GM12878 (cell line): ENCODE results near the gene ADAMTS17. TPM values are rescaled to one million over a fixed set of nuclear protein-coding genes. Genes with fewer than 3 reads are reported as not detected.

Experiments
- ATAC-seq: fragments of 200-7000 bp; cut with Tn5 transposase; 3 replicates; pipeline ENCODE4 v1.9.1; 2020; ENCODE audit warnings: mild to moderate bottlenecking, moderate library complexity
- BruUV-seq: library from RNA; stranded (reverse); fragments of 400-500 nt; replicated peaks from 2 replicates; lab custom pipeline; 2021; lab: Mats Ljungman, UMichigan
- CTCF ChIA-PET: fragments of 300-600 bp; sonication (Branson Sonifier 250); formaldehyde crosslinking; extraction: SDS; loops from one replicate; lab custom pipeline; 2021; ENCODE audit warnings: inconsistent platforms; lab: Yijun Ruan, JAX
- POLR2A ChIA-PET: fragments of 350-600 bp; formaldehyde crosslinking; extraction: SDS; loops from one replicate; lab custom pipeline; 2021; ENCODE audit warnings: inconsistent platforms; lab: Charles Lee
- RAD21 ChIA-PET: fragments of 300-600 bp; sonication (Branson Sonifier 250); formaldehyde crosslinking; loops from one replicate; lab custom pipeline; 2023; ENCODE audit warnings: antibody characterized with exemption; ENCODE audit not compliant: unreplicated experiment; lab: Charles Lee
- SMC1A ChIA-PET: fragments of 300-600 bp; sonication (Branson Sonifier 250); formaldehyde crosslinking; loops from one replicate; lab custom pipeline; 2023; ENCODE audit not compliant: unreplicated experiment, uncharacterized antibody; lab: Charles Lee
- DNase-seq: peaks from one replicate; pipeline ENCODE4 v3.0.0-alpha.2; 2011; ENCODE audit warnings: low read depth, low spot score
- FAIRE-seq: peaks from 3 replicates; lab custom pipeline; 2011; peaks lifted over from hg19 to GRCh38; lab: Jason Lieb, UNC
- H2AFZ ChIP-seq: 2 replicates; pipeline ENCODE4 v1.6.0; 2011; ENCODE audit warnings: low read depth, low read length, control low read depth; ENCODE audit not compliant: control insufficient read depth
- H3K27ac ChIP-seq: 2 replicates; pipeline ENCODE4 v1.5.1; 2011; ENCODE audit warnings: control low read depth; ENCODE audit not compliant: control insufficient read depth, insufficient read depth
- H3K27me3 ChIP-seq, 2 experiments: replicated peaks in 1 of 2; 2 replicates each; pipeline versions ENCODE4 v1.6.0 to v1.6.1; 2011; ENCODE audit warnings: low read length in 1 of 2; ENCODE audit not compliant: control insufficient read depth in 2 of 2, insufficient read depth in 2 of 2
- H3K36me3 ChIP-seq, 2 experiments: 2 replicates each; pipeline ENCODE4 v1.5.1; 2011; ENCODE audit warnings: low read length in 1 of 2; ENCODE audit not compliant: control insufficient read depth in 2 of 2, insufficient read depth in 2 of 2
- H3K4me1 ChIP-seq: 2 replicates; pipeline ENCODE4 v1.6.1; 2011; ENCODE audit warnings: mild to moderate bottlenecking, low read length, moderate library complexity, mixed read lengths; ENCODE audit not compliant: control insufficient read depth, insufficient read depth
- H3K4me2 ChIP-seq: 2 replicates; pipeline ENCODE4 v1.6.0; 2011; ENCODE audit warnings: control low read depth; ENCODE audit not compliant: control insufficient read depth, insufficient read depth
- H3K4me3 ChIP-seq: fragments of 200-600 bp; sonication (generic); 2 replicates; pipeline ENCODE4 v1.5.1; 2016
- H3K79me2 ChIP-seq: 2 replicates; pipeline ENCODE4 v1.6.0; 2011; ENCODE audit warnings: low read length; ENCODE audit not compliant: control insufficient read depth, insufficient read depth
- H3K9ac ChIP-seq: 2 replicates; pipeline ENCODE4 v1.8.0; 2011; ENCODE audit warnings: low read length, control low read depth, mixed read lengths; ENCODE audit not compliant: control insufficient read depth, insufficient read depth
- H3K9me3 ChIP-seq: replicated peaks from 3 replicates; pipeline ENCODE4 v1.5.1; 2011; ENCODE audit warnings: mild to moderate bottlenecking, low read length; ENCODE audit not compliant: control insufficient read depth, insufficient read depth
- H4K20me1 ChIP-seq: 2 replicates; pipeline ENCODE4 v1.6.0; 2011; ENCODE audit not compliant: control insufficient read depth, insufficient read depth
- ATF7 ChIP-seq: fragments of 450-650 bp; IDR thresholded peaks from 2 replicates; pipeline ENCODE4 v1.6.1; 2016; ENCODE audit warnings: low read depth, mild to moderate bottlenecking
- BHLHE40 ChIP-seq, 2 experiments: fragments of 450-650 bp in 1 of 2; IDR thresholded peaks; 2 replicates each; pipeline ENCODE4 v1.6.1; 2011 to 2017; ENCODE audit warnings: low read depth in 2 of 2, borderline replicate concordance in 1 of 2, improper control_type of control experiment in 1 of 2, low read length in 1 of 2, mild to moderate bottlenecking in 1 of 2
- EZH2 ChIP-seq: IDR thresholded peaks from 2 replicates; pipeline ENCODE4 v1.6.1; 2012; ENCODE audit warnings: low read depth, mild to moderate bottlenecking, control low read depth, inconsistent platforms, low read length, borderline replicate concordance; ENCODE audit not compliant: control insufficient read depth
- NR2C1 ChIP-seq: fragments of 450-650 bp; IDR thresholded peaks from 2 replicates; pipeline ENCODE4 v1.6.1; 2017; ENCODE audit warnings: antibody characterized with exemption, mild to moderate bottlenecking, moderate library complexity
- NR2C2 ChIP-seq: IDR thresholded peaks from 2 replicates; pipeline ENCODE4 v1.6.1; 2011; ENCODE audit warnings: borderline replicate concordance, low read depth; ENCODE audit not compliant: control insufficient read depth, insufficient read length
- PAX8 ChIP-seq: fragments of 450-650 bp; IDR thresholded peaks from 2 replicates; pipeline ENCODE4 v1.6.1; 2017; ENCODE audit warnings: mild to moderate bottlenecking, moderate library complexity
- RAD21 ChIP-seq: IDR thresholded peaks from 2 replicates; pipeline ENCODE4 v1.6.1; 2011; ENCODE audit warnings: mild to moderate bottlenecking, low read depth, low read length, moderate library complexity; ENCODE audit not compliant: insufficient read depth
- STAT1 ChIP-seq: fragments of 450-650 bp; conservative IDR thresholded peaks from 2 replicates; pipeline ENCODE4 v1.6.1; 2014; ENCODE audit warnings: antibody characterized with exemption, mild to moderate bottlenecking
- TBL1XR1 ChIP-seq: IDR thresholded peaks from 2 replicates; pipeline ENCODE4 v1.6.1; 2012; ENCODE audit warnings: low read depth, low read length, improper control_type of control experiment
- WRNIP1 ChIP-seq: IDR thresholded peaks from 2 replicates; pipeline ENCODE4 v1.6.1; 2011; ENCODE audit warnings: low read depth, low read length, improper control_type of control experiment, borderline replicate concordance
- ZNF622 ChIP-seq: fragments of 450-650 bp; IDR thresholded peaks from 2 replicates; pipeline ENCODE4 v1.6.1; 2017; ENCODE audit warnings: mild to moderate bottlenecking, inconsistent platforms
- WGBS: methylation state at CpG from one replicate; pipeline ENCODE4 v1.1.6; 2016; ENCODE audit warnings: low lambda C conversion rate; ENCODE audit not compliant: insufficient replicate concordance, insufficient coverage; ENCODE audit errors: missing lambda C conversion rate; 5-methylcytosine and 5-hydroxymethylcytosine counted together
- in situ Hi-C: fragments of 300-500 bp; cut with MboI; formaldehyde crosslinking; loops from 9 replicates; pipeline ENCODE4 v1.14.3; 2018; ENCODE audit warnings: mixed read lengths
- intact Hi-C: fragments of 100-400 bp; cut with micrococcal nuclease; formaldehyde crosslinking; loops from one replicate; pipeline ENCODE4 v1.14.2; 2022; ENCODE audit not compliant: unreplicated experiment
- polyA plus RNA-seq, 11 experiments: library from polyadenylated mRNA; depleted of rRNA in 4 of 11; unstranded in 6 of 11; stranded (reverse) in 5 of 11; fragments of >200 nt; fragmentation: Nextera tagmentation in 4 of 11; fragmentation: Illumina TruSeq in 1 of 11; extraction: Ambion mirVana in 4 of 11; extraction: Trizol in 1 of 11; gene quantifications; 1 replicate in 1 of 11; 2 replicates in 10 of 11; pipeline versions ENCODE4 v1.2.1 to v1.2.3, GENCODE V29; 2011 to 2016; ENCODE audit warnings: inconsistent platforms in 2 of 11, missing spikeins in 2 of 11, low read depth in 1 of 11
- total RNA-seq, 4 experiments: library from RNA; depleted of rRNA in 3 of 4; stranded (reverse); fragments of >200 nt in 3 of 4; fragmentation: Illumina TruSeq in 1 of 4; extraction: Trizol in 1 of 4; gene quantifications; 2 replicates each; pipeline versions ENCODE4 v1.2.1 to v1.2.3, GENCODE V29; 2013 to 2021
- TF ChIP-seq, protein P1 (sequence below): IDR thresholded peaks from 2 replicates; pipeline ENCODE4 v1.6.1; 2011; ENCODE audit warnings: low read depth, low read length, improper control_type of control experiment, borderline replicate concordance
- TF ChIP-seq, protein P2 (sequence below): IDR thresholded peaks from 2 replicates; pipeline ENCODE4 v1.6.1; 2012; ENCODE audit warnings: mild to moderate bottlenecking, low read depth, low read length
- TF ChIP-seq, protein P3 (sequence below): fragments of 450-650 bp; IDR thresholded peaks from 2 replicates; pipeline ENCODE4 v1.6.1; 2017; ENCODE audit warnings: borderline replicate concordance

Gene ADAMTS17
- total and polyA plus RNA-seq, 10 of the 15 experiments (the other 5 are each of a cell fraction or from before 2014, with no cell fraction given): 0.04 to 0.50 (median 0.10) TPM; not detected in 4

DNA sequence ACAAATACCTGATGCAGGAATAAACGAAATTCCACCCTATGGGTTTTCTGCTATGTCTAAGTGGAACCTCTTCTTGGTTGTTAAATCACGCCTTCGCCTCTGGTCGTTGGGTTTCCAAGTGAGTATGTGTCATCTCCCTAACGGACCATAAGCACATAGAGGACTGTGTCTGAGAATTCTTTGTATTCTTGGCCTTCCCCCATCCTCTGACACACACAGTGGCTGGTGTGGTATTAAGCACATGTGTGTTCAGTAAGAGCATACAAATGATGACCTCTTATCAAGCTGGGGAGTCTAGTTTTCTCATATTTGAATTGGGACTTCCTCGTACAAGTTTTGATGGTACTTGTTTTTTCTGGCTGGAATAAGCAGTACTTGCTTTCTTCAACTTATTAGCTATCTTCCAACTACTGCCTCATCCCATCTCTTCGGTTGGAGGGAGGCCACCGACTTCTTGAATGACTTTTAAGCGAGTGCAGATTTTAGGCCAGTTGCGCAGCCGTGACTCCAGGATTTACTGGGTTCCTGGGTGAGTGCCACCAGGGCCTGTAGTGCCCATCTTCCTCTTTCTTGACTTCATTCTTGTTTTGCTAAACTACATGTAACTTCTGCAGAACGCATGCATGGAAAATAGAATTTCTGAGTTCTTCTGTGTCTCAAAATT is 240.2 kb downstream of the ADAMTS17 start:
- ChIA-PET SMC1A (no interaction called here), RAD21 (no interaction called here), POLR2A (no interaction called here), CTCF (no interaction called here)
- FAIRE-seq (no peak), ATAC-seq (no peak), DNase-seq (no peak)
- Histone ChIP-seq H3K9ac (no peak overlapping the region), H3K4me1 (no peaks in the 10 kb centered on the region), H3K4me3 (no peak overlapping the region), H2AFZ (no peak overlapping the region), H3K79me2 (no peaks in the 10 kb centered on the region), H3K36me3 (no peaks in the 10 kb centered on the region), H4K20me1 (no peaks in the 10 kb centered on the region), H3K4me2 (no peak overlapping the region), H3K9me3 (no peaks in the 10 kb centered on the region), H3K27ac (no peak overlapping the region), H3K27me3 (no peaks in the 10 kb centered on the region)
- in situ Hi-C loops: no loop called here
- 66% methylated on average over 12 of the region's 12 CpGs for WGBS
- BruUV-seq: no TSS peak
- intact Hi-C loops: no loop called here
- no peak for TF ChIP-seq NR2C2
- TF ChIP-seq RAD21: no peak
- TF ChIP-seq STAT1: no peak
- no peak for TF ChIP-seq PAX8
- TF ChIP-seq, protein P1, sequence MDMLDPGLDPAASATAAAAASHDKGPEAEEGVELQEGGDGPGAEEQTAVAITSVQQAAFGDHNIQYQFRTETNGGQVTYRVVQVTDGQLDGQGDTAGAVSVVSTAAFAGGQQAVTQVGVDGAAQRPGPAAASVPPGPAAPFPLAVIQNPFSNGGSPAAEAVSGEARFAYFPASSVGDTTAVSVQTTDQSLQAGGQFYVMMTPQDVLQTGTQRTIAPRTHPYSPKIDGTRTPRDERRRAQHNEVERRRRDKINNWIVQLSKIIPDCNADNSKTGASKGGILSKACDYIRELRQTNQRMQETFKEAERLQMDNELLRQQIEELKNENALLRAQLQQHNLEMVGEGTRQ: no peak
- TF ChIP-seq WRNIP1: no peak
- TF ChIP-seq TBL1XR1: no peak
- TF ChIP-seq, protein P2, sequence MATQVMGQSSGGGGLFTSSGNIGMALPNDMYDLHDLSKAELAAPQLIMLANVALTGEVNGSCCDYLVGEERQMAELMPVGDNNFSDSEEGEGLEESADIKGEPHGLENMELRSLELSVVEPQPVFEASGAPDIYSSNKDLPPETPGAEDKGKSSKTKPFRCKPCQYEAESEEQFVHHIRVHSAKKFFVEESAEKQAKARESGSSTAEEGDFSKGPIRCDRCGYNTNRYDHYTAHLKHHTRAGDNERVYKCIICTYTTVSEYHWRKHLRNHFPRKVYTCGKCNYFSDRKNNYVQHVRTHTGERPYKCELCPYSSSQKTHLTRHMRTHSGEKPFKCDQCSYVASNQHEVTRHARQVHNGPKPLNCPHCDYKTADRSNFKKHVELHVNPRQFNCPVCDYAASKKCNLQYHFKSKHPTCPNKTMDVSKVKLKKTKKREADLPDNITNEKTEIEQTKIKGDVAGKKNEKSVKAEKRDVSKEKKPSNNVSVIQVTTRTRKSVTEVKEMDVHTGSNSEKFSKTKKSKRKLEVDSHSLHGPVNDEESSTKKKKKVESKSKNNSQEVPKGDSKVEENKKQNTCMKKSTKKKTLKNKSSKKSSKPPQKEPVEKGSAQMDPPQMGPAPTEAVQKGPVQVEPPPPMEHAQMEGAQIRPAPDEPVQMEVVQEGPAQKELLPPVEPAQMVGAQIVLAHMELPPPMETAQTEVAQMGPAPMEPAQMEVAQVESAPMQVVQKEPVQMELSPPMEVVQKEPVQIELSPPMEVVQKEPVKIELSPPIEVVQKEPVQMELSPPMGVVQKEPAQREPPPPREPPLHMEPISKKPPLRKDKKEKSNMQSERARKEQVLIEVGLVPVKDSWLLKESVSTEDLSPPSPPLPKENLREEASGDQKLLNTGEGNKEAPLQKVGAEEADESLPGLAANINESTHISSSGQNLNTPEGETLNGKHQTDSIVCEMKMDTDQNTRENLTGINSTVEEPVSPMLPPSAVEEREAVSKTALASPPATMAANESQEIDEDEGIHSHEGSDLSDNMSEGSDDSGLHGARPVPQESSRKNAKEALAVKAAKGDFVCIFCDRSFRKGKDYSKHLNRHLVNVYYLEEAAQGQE: no peak
- TF ChIP-seq ATF7: no peak
- TF ChIP-seq BHLHE40 (IDR thresholded peaks at IDR 0.05; ENCODE audit: borderline replicate concordance in 1 of 2, low read depth in 2 of 2, low read length in 1 of 2): no peak
- no peak for TF ChIP-seq ZNF622
- TF ChIP-seq EZH2: no peak
- no peak for TF ChIP-seq NR2C1
- TF ChIP-seq, protein P3, sequence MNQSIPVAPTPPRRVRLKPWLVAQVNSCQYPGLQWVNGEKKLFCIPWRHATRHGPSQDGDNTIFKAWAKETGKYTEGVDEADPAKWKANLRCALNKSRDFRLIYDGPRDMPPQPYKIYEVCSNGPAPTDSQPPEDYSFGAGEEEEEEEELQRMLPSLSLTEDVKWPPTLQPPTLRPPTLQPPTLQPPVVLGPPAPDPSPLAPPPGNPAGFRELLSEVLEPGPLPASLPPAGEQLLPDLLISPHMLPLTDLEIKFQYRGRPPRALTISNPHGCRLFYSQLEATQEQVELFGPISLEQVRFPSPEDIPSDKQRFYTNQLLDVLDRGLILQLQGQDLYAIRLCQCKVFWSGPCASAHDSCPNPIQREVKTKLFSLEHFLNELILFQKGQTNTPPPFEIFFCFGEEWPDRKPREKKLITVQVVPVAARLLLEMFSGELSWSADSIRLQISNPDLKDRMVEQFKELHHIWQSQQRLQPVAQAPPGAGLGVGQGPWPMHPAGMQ: no peak
